ENCODE measurements around the gene SLC5A10.
"Not testable (repeated sequence)": the region's sequence is repeated elsewhere in the genome, so short reads cannot be mapped to it uniquely, and the experiment has no call there.

The SLC5A10 gene

DNA sequence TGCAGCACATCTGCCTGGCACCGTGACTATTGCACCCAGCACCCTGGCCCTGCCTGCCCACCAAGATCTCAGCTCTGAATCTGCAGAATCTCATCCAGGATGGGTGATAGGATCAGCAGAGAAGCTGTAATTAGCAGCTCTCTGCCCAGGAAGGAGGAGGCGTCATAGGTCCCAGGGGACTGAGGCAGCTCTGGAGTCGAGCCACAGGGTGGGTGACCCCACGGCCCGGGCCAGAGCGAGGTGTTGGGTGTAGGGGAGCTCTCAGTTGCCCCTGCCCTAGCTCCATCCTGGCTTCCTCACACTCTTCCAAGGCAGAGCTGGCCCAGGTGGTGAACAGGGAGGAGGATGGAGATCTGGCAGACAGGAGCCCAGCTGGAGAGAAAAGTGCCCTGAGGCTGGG, 70.8 kb downstream of the SLC5A10 start:
- no peak for DNase-seq

DNA sequence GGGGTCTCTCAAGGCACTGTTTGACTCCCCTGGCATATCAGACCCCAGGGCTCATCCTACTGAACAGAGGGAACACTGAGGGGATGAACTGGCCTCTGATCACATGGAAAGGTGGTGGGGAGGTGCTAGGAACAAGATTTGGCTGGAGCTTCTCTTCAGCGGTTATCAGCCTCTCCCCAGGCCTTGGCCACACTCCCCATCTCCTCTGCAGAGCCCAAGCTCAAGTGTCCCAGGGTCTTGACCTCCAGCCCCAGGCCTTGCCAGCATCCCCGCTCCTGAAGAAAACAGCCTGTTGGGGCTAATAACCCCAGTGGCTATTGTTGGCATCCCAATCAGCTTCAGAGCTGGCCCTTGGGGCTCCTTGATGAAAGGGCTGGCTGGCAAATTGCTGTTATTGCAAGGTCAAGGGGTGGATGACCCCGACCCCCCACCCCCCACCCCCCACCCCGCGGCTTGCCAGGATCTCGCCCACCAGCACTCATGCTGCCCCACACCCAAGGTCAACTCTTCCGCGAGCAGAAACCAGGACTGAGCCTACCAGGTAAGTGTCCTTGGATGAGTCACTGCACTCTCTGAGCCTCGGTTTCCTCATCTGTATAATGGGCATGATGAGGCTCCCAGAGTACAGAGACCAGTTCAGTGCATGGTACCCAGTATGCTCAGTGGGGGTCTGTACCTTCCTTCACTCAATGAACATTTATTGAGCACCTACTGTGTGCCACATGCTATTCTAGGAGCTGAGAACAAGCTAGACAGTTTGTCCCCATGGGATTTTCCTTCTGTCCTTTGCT, 71.4 kb downstream of the SLC5A10 start:
- DNase-seq: no peak

DNA sequence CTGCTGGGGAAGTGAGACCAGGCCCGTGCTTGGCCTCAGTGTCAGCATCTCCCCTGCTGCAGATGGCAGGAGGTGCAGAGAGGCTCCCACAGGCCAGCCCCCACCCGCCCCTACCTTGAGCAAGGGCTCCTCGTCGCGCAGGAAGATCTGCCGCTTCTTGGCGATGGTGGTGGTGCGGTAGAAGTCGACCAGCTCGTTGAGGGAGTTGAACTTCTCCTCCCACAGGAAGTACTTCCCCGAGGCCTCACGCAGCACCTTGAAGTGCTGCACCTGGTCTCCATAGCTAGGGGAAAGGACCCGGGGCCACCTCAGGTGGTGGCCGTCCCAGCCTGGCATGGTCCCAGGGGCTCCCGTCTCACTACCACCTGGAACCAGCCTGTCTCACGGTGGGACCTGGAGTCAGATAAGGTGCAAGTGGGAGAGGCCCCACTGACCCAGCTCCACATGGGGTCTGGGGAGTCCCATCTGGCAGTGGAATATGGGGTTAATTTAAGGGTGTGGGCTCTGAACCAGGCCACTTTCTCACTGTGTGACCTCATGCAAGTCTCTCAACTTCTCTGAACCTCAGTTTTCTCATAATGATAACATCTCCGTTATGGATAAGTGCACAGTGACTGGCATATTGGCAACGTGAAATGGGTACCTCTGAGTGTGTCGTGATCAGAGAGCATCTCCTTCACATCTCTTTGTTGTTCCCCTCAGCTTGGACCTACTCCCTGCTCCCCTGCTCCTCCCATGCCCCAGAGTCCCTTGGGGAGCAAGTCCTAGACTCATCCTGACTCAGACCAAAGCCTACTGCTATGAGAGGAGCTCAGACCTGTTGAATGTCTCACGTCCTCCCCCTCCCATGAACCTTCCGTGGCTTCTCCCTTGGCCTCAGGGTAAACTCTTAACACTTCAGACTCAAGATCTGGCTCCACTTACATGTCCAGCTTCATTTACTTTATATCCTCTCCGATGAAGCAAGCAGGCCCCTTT, 72.4 kb downstream of the SLC5A10 start:
- DNase-seq: no peak

DNA sequence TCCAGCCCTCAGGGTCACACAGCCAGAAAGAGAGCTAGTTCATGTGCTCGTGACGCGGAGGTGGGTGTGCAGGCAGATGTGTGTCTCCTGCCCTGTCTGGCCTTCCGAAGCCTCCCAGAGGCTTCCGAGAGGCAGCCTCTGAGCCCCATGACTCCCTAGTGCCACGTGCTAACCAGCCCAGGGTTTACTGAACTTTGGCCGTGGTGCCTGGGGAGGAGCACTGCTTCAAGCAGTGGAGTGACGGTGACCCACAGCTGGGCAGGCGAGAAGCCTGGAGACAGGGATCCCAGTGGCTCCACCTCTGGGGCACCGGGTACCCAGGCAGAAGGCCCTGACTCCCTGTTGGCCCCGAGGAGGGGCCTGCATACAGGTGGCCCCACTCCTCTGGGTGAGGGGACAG, 76.7 kb downstream of the SLC5A10 start:
- DNase-seq: not testable (repeated sequence)

DNA sequence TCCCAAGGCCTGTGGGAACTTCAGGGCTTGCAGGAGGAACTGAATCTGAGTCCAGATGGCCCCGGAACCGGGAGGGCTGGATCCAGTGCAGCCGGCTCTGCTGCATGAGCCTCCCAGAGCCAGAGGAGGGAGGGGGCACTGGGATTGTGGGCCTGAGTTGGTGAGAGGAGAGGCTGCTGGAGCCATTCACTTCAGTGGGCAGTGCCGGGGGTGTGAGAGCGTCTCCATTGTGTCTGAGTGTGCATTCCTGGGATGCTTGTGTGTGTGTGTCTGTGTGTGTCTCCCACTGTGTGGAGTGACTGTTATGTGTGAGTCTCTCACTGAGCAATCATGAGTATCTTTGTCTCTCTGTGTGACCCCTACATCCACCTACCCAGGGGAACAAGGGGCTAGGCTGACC, 77.8 kb downstream of the SLC5A10 start:
- not testable (repeated sequence) for DNase-seq

DNA sequence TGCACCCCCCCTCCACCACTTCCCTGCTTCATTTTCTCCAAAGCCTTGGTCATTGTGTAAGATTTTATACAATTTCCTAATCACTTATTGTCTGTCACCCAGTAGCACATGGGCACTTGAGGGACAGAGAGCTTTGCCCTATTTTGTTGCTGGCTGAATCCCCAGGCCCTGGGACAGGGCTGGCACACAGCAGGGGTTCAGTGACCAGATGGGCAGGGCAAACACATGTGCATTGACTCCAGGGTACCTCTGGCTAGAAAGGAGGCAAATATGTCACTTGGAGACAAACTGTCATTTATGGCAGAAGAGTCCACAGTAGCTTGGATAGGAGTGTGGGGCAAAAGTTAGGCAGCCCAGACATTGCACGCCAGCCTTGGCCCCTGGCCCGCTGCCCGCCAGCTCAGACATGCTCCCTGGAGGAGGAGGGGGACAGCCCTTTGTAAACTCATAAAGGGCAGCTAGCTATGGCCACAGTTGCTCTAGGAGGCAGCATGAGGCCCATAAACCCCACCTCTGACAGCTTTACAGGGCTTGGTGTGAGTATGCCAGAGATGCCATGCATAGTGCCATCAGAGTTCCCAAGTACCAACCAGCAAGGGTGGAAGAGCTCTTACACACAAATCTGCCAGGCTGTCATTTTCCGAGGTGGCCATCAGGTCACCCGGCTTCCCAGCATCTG, 78.9 kb downstream of the SLC5A10 start:
- DNase-seq: not testable (repeated sequence)

DNA sequence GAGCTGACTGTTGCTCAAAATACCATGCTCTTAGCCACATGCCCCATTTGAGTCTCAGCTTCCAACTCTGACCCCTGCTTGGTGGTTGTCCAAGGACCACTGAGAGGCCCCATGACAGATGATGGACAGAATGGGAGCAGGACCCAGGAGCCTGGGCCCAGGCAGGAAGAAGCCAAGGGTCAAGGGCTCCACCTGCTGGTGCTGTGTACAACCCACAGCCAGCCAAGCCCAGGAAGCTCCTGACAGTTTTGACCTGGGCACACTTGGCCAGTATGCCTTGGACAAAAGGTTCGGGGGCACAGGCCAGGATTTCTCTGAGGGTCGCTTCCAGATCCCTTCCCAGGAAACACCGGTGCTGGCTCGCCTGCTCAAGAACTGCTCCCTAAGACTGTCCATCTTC, 79.8 kb downstream of the SLC5A10 start:
- DNase-seq: not testable (repeated sequence)

DNA sequence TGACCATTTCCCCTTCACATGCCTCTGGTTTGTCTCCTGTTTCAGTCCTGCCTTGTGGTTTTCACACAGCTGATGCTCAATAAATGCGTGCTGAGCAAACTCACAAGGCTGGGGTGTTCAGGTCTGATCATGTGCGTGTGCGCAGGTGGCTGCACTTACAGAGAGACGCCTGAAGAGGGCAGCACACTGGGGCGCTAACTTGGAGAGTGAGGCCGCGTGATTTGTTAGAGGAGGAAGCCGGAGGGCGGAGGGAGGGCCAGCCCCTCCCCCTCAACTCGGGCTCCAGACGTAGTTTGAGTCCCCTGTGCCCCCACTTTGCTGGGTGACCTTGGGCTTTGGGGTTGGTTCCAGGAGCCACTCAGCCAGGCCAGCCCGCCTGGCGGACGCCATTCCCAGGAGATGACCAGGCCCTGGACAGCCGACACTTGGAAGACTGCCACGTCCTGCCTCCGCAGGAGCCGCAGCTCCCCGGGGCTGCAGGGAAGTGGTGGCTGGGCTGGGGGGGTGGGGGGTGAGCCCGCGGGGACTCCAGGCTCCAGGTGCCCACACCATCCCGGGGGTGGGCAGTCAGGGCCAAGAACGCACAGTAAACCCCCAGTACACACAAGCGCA, 80.5 kb downstream of the SLC5A10 start:
- DNase-seq: not testable (repeated sequence)

DNA sequence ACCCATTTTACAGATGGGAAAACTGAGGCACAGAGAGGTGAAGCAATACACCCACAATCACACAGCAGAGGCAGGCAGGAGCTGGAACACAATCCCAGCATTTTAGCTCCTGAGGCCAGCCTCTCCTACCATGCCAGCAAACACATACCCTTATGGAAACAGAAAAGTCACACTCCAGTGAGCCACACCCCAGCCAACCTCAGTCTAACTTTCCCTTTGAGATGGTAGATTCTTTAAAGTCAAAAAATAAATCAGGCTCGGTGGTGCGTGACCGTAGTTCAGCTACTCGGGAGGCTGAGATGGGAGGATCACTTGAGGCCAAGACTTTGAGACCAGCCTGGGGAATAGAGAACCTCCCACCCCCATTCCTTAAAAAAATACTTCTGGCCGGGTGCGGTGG, 84.2 kb downstream of the SLC5A10 start:
- DNase-seq: not testable (repeated sequence)

DNA sequence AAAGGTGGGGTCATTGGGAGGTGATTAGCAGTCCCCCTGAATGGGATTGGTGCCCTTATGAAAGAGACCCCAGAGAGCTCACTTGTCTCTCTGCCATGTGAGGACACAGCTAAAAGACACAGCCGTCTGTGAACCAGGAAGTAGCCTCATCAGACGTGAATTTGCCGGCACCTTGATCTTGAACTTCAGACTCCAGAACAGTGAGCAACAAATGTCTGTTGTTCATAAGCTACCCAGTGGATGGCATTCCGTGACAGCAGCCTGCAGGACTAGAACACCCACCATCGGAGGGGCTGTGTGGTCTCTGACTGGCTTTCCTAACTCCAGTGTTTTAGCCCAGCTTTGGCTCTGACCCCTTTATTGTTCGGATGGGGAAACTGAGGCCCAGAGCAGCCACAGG, 85.6 kb downstream of the SLC5A10 start:
- DNase-seq: not testable (repeated sequence)

DNA sequence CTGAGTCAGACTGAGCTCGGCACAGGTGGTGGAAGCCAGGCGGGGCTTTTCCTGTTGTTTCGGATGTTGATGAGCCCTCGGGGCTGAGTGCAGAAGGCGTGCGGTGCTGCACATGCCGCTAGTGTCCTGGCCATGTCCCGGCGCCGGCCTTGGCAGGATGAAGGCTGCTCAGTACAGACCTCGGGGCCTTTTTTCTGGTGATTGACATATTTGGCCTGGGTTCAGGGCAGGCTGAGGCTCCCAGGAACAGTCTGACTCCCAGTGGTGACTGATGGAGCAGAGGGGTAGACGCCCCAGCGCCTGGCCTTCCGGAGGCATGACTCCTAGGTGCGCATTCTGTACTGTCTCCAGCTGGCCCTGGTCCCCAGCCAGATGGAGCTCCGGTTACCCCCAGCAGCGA, 86.0 kb downstream of the SLC5A10 start:
- not testable (repeated sequence) for DNase-seq

DNA sequence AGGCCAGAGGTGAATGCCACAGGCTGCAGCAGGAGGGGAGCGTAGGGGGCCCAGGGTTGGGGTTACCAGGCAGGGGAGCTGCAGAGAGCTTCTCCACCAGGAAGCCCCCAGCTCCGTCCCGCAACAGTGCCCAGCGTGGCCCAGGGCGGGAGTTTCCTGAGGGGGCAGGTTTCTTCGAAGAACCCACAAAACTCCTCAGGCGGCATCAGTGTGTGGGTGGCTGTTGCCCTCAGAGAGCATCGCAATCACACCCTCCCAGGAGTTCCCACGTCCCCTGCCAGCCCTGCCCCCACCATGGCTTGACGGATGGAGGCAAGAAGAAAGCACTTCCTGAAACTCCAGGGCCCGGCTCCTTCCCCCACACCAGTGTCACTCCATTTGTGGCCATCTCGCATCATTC, 86.8 kb downstream of the SLC5A10 start:
- DNase-seq: not testable (repeated sequence)

DNA sequence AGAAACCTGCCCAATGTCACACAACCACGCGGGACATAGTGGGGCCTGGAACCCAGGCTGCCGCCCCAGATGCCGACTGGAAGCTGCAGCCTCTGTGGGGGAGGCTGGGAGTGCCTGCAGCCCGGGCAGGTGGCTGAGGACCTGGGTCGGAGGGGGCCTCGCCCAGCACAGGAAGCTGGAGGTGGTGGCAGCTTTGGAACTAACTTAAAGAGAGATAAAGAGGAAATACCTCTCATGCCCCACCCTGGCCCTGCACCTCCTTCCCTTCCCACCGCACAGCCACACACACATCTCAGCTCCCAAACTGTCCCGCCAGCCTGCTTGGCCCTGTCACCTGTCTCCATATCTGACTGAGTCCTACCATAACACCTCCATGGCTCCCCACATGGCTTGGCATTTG, 88.4 kb downstream of the SLC5A10 start:
- DNase-seq: not testable (repeated sequence)

DNA sequence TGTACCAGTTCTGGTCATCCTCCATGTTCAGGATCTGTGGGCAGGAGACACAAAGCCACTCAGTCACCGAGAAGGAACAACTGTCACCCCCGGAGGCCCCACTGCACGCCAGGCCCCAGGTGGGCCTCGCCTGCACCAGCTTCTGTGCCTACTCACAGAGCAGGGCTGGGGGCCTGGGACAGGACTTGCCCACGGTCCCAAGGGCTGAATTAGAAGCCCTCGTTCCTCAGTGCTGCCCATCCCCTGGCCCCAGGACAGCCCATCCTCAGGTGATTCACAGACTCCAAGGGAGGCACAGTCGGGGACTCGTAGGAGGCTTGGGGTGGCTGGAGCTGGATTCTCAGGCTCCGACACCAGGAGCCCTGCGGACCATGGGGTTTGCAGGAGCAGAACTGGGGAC, 89.9 kb downstream of the SLC5A10 start:
- not testable (repeated sequence) for DNase-seq

DNA sequence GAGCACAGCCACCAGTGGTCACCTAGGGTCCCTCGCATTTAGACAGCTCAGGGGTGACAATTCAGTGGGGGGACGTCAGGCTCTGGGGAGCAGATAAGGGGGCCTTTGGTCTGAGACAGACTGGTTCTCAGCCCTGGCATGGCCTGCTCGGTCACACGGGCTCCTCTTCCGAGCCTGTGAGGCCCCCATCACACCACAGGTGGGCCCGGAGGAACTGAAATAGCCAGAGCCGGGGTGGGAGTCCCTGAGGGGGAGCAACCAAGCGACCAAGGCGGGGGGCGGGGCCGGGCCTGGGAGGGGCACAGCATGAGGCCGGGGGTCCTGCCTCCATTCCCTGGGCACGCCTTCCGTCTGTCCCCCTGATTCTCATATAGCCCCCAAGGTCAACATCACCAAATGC, 90.4 kb downstream of the SLC5A10 start:
- DNase-seq: not testable (repeated sequence)

DNA sequence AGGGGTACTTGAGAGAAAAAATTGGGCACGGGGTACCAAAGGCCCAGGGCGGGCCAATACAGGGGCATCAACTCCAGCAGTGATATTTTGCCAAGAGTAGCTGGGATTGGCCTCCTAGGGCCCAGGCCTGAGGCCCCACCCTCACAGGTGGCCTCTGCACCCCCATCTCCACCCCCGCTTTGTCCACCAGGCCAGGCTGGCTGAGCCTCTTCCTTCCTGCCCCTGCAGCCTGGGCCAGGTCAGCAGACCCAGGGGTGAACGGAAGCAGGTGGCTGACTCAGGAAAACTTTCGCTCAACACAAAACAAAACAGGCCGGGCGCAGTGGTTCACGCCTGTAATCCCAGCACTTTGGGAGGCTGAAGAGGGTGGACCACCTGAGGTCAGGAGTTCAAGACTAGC, 91.1 kb downstream of the SLC5A10 start:
- DNase-seq: not testable (repeated sequence)

DNA sequence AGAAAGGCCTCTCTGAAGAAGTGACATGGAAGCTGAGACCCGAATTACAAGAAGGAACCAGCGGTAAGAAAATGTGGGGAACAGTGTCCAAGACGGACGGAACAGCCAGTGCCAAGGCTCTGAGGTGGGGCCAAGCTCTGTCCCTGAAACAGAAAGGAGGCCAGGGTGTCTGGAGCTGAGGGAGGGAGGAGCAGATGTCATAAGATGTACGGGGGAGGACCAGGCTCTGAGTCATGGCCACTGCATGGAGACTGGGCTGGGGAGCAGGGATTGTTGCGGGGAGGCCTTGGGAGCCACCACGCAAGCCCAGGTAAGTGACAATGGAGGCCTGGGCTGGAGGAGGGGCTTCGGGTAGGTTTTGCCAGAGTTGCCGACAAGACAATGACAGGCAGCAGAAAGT, 92.7 kb downstream of the SLC5A10 start:
- not testable (repeated sequence) for DNase-seq

DNA sequence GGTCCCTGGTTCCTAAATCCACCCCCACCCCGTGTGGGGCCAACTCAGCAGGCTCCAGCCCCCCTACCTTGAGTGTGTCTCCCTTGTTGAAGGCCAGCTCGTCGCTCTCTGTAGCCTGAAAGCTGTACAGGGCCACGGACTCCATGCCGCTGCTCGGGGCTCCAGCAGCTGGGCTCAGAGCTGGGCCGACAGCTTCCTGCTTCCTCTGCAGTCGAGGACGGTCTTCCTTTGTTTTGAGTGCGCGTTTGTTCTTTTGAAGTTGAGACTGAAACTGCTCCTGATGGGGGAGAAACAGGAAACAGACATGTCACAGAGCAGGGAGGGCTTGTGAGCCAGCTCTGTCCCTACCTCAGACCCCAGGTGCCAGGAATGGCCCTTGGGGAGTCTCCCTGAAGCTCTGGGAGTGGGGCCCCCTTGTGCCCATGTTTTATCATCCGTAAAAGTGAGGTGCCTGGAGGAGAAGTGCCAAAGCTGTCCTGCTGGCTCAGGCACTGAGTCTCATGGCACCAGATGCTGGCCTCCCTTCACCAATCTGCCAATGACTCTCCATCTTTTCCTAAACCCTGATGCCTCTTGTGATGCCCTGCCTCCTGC, 94.9 kb downstream of the SLC5A10 start, which contains the start of gene GRAP:
TSS of gene GRAP (minus strand) at position 176 of the 594 bp plus-strand sequence. CDS start at position 145, 31 bp downstream.
- not testable (repeated sequence) for DNase-seq

DNA sequence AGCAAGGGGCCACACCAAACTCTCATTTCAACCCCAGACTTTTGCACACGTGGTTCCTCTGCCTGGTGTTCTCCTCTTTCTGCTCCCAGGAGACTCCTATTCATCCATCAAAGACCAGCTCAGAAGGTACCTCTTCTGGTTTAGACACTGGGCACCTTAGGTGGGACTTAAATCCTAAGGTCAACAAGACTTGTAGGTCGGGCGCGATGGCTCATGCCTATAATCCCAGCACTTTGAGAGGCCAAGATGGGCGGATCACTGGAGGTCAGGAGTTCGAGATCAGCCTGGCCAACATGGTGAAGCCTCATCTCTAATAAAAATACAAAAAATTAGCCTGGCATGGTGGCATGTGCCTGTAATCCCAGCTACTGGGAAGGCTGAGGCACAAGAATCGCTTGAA, 95.5 kb downstream of the SLC5A10 start:
- DNase-seq: not testable (repeated sequence)

DNA sequence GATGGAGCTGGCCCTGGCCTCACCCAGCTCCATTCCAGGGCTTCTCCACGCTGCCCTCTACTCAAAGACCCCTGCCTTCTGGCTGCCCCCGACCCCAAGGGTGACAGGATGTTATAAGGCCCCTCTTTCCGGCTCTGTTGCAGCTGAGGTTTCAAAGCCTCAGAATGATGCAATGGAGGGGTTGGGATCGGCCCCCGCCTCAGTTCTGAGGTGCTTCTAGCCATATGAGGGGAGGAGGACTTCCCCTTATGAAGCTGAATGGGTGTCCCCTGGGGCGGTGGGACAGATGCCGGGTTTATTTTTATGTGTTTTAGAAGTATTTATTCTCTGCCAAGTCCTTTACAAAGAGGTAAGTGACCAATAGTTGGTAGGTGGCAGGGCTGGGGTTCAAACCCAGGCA, 96.9 kb downstream of the SLC5A10 start:
- not testable (repeated sequence) for DNase-seq

DNA sequence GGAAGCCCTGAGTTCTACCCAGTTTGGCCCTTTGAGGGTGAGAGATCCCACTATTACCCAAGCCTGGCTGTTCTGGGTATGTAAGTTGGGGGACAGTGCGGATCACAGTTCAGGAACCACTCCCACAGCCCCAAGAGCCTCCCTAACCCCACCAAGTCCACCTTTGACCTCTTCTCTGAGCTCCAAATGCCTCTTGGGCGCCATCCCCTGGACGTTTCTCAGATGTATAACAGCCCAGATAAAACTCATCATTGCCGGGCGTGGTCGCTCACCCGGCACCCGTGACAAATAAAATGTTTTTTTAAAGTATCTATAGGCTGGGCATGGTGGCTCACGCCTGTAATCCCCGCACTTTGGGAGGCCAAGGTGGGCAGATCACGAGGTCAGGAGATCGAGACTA, 103.5 kb downstream of the SLC5A10 start:
- not testable (repeated sequence) for DNase-seq

All from eye (tissue), 1 donor.